ENCODE measurements around the gene PRDM16.

PRDM16 gene

DNA sequence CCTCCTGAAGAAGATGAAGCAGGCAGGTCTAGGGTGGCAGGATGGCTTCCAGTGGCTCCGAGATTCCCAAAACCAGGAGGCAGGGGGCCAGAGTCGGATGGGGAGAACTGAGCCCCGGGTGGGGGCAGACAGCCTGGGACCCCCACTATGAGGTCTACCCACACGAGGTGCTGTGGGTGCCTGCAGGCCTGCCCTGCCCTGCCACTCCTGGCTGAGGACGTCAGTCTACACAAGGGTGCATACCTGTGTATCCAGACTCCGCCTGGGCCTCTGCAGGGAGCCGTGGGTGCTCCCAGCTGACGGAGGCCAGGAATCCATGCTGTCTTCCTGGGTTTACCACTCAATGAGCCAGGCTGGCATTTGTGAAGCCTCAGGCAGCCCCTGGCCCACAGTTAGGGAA lies 80.3 kb downstream of the PRDM16 start:
- H3K4me3 ChIP-seq (ENCODE audit: low read depth, low read length), result no peak overlapping the region
- no peak for DNase-seq (ENCODE audit: low read depth)
- TF ChIP-seq CTCF (IDR thresholded peaks at IDR 0.05; ENCODE audit: low read depth, low read length) (no peak), MYC (IDR thresholded peaks at IDR 0.05; ENCODE audit: low read depth, low read length) (no peak), POLR2A (IDR thresholded peaks at IDR 0.05; ENCODE audit: extremely low read depth, insufficient read length) (no peak)
- TF ChIP-seq, protein P1, sequence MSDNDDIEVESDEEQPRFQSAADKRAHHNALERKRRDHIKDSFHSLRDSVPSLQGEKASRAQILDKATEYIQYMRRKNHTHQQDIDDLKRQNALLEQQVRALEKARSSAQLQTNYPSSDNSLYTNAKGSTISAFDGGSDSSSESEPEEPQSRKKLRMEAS (IDR thresholded peaks at IDR 0.05; ENCODE audit: low read depth, low read length), result no peak

DNA sequence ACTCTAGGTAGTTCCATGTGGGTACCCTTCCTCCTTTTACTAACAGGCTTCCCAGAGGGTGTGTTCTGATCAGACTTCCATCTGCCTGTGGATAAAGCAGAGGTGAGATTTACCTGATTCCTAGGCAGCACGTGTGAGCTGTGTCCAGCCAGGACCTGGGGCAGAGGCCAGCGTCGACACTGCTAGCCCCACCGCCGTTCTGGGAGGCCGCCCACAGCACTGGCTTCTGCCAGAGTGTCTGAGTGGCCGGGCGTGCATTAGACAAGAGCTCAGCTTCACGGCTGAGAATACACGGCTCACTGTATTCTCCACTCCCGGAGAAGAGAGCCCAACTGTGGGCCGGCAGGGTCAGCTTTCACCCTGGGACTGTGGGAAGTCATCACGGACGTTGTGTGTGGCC lies 82.5 kb downstream of the PRDM16 start:
- H3K4me3 ChIP-seq (ENCODE audit: low read depth, low read length), result no peak overlapping the region
- TF ChIP-seq, protein P1 (IDR thresholded peaks at IDR 0.05; ENCODE audit: low read depth, low read length), result no peak
- TF ChIP-seq CTCF (IDR thresholded peaks at IDR 0.05; ENCODE audit: low read depth, low read length) (no peak), POLR2A (IDR thresholded peaks at IDR 0.05; ENCODE audit: extremely low read depth, insufficient read length) (no peak), MYC (IDR thresholded peaks at IDR 0.05; ENCODE audit: low read depth, low read length) (no peak)
- no peak for DNase-seq (ENCODE audit: low read depth)

GRCh38 chr1:3152143-3152542 lies 83.1 kb downstream of the PRDM16 start:
- DNase-seq (ENCODE audit: low read depth), result no peak
- no peak overlapping the region for H3K4me3 ChIP-seq (ENCODE audit: low read depth, low read length)
- TF ChIP-seq POLR2A (IDR thresholded peaks at IDR 0.05; ENCODE audit: extremely low read depth, insufficient read length) (no peak), CTCF (IDR thresholded peaks at IDR 0.05; ENCODE audit: low read depth, low read length) (no peak), MYC (IDR thresholded peaks at IDR 0.05; ENCODE audit: low read depth, low read length) (no peak)
- TF ChIP-seq, protein P1 (IDR thresholded peaks at IDR 0.05; ENCODE audit: low read depth, low read length), result no peak

DNA sequence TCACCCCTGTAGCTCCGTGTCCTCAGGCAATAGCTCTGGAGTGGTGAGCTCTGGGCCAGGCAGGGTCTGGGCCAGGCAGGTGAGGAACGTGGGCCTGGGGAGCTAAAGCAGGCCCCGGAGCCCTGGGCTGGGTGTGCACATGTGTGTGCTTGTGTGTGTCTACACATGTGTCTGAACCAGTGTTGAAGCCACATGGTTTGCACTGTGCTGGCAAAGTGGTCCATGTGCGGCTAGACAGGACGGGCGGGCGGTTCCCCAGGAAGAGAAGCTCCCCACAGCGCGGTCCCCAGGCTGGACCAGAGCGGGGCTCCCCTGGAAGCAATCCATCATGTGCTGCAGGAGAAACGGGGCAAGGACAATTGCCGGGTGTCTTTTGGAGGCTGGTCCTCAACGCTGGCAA lies 84.2 kb downstream of the PRDM16 start:
- no peak overlapping the region for H3K4me3 ChIP-seq (ENCODE audit: low read depth, low read length)
- DNase-seq (ENCODE audit: low read depth), result no peak
- TF ChIP-seq, protein P1 (IDR thresholded peaks at IDR 0.05; ENCODE audit: low read depth, low read length), result no peak
- no peak for TF ChIP-seq POLR2A (IDR thresholded peaks at IDR 0.05; ENCODE audit: extremely low read depth, insufficient read length)
- no peak for TF ChIP-seq CTCF (IDR thresholded peaks at IDR 0.05; ENCODE audit: low read depth, low read length)
- TF ChIP-seq MYC (IDR thresholded peaks at IDR 0.05; ENCODE audit: low read depth, low read length), result no peak

GRCh38 chr1:3153902-3154795 lies 85.1 kb downstream of the PRDM16 start:
- TF ChIP-seq CTCF (IDR thresholded peaks at IDR 0.05; ENCODE audit: low read depth, low read length), result no peak
- no peak for TF ChIP-seq MYC (IDR thresholded peaks at IDR 0.05; ENCODE audit: low read depth, low read length)
- TF ChIP-seq, protein P1 (IDR thresholded peaks at IDR 0.05; ENCODE audit: low read depth, low read length), result no peak
- no peak for TF ChIP-seq POLR2A (IDR thresholded peaks at IDR 0.05; ENCODE audit: extremely low read depth, insufficient read length)
- no peak for DNase-seq (ENCODE audit: low read depth)
- H3K4me3 ChIP-seq (ENCODE audit: low read depth, low read length), result no peak overlapping the region
